Gastrocnemius medialis (tissue), 4 donors: Measurements from ENCODE around the gene TBC1D8. TPM values are rescaled to one million over a fixed set of nuclear protein-coding genes. Genes with fewer than 3 reads are reported as not detected.
A peak's percentile ranks its signal among the peaks of the same experiment; 100 is the strongest.

ENCODE experiments used
- ATAC-seq, 2 donors: fragments of 150-250 bp; one replicate each; pipeline ENCODE4 v1.9.1; 2016
- DNase-seq, 2 donors: peaks; one replicate each; pipeline ENCODE4 v3.0.0-alpha.2; 2019
- H3K27ac ChIP-seq, 4 donors: fragments of 200-600 bp; sonication (generic); 1 replicate in 1 of 4; 2 replicates in 3 of 4; pipeline ENCODE4 v1.5.1; 2016 to 2018; ENCODE audit warnings: mild to moderate bottlenecking in 2 of 4, moderate library complexity in 1 of 4
- H3K27me3 ChIP-seq, 3 donors: fragments of 200-600 bp; sonication (generic) in 2 of 3; 1 replicate in 1 of 3; 2 replicates in 2 of 3; pipeline versions ENCODE4 v1.5.1 to v1.6.0; 2016 to 2019; ENCODE audit warnings: mild to moderate bottlenecking in 1 of 3, moderate library complexity in 1 of 3
- H3K36me3 ChIP-seq, 2 donors: fragments of 200-600 bp; sonication (generic) in 1 of 2; one replicate each; pipeline ENCODE4 v1.5.1; 2017 to 2018
- H3K4me1 ChIP-seq, 2 donors: fragments of 200-600 bp; sonication (generic) in 1 of 2; one replicate each; pipeline ENCODE4 v1.5.1; 2016 to 2017; ENCODE audit warnings: mild to moderate bottlenecking in 2 of 2
- H3K4me3 ChIP-seq, 4 donors: fragments of 200-600 bp; sonication (generic) in 3 of 4; 1 replicate in 1 of 4; 2 replicates in 3 of 4; pipeline ENCODE4 v1.5.1; 2016 to 2019; ENCODE audit warnings: mild to moderate bottlenecking in 2 of 4
- H3K9me3 ChIP-seq, 3 donors: fragments of 200-600 bp; sonication (generic) in 2 of 3; 1 replicate in 1 of 3; 2 replicates in 2 of 3; pipeline ENCODE4 v1.5.1; 2016 to 2019
- POLR2A ChIP-seq, 2 donors: fragments of 450-650 bp; IDR thresholded peaks; one replicate each; pipeline ENCODE4 v1.6.1; 2017; ENCODE audit warnings: antibody characterized with exemption in 2 of 2, mild to moderate bottlenecking in 2 of 2, moderate library complexity in 2 of 2
- in situ Hi-C, 4 donors: fragments of 200-750 bp; cut with MboI; loops; one replicate each; pipeline versions ENCODE4 v1.15.0 to v1.8.0; 2017; ENCODE audit warnings: low sequenced_read_pairs in 4 of 4
- intact Hi-C: fragments of 100-400 bp; cut with DNase I; formaldehyde crosslinking; loops from one replicate; pipeline ENCODE4 v1.15.1; 2023; ENCODE audit warnings: low total_unique reads
- total RNA-seq, 4 donors: library from RNA; depleted of rRNA; stranded (reverse); fragments of >200 nt; gene quantifications; one replicate each; pipeline versions ENCODE4 v1.1.0 to v1.2.3, GENCODE V29; 2016
- TF ChIP-seq, protein P1 (sequence below), 5 experiments: fragments of 450-650 bp in 3 of 5; fragments of 200-600 bp in 2 of 5; sonication (generic) in 2 of 5; IDR thresholded peaks in 4 of 5; conservative IDR thresholded peaks in 1 of 5; 1 replicate in 4 of 5; 2 replicates in 1 of 5; pipeline ENCODE4 v1.5.1; 2016 to 2019; ENCODE audit warnings: antibody characterized with exemption in 5 of 5, mild to moderate bottlenecking in 3 of 5, moderate library complexity in 3 of 5

Gene TBC1D8
- total RNA-seq, 4 donors from 2014 or later: 103 to 298 (median 201) TPM

DNA sequence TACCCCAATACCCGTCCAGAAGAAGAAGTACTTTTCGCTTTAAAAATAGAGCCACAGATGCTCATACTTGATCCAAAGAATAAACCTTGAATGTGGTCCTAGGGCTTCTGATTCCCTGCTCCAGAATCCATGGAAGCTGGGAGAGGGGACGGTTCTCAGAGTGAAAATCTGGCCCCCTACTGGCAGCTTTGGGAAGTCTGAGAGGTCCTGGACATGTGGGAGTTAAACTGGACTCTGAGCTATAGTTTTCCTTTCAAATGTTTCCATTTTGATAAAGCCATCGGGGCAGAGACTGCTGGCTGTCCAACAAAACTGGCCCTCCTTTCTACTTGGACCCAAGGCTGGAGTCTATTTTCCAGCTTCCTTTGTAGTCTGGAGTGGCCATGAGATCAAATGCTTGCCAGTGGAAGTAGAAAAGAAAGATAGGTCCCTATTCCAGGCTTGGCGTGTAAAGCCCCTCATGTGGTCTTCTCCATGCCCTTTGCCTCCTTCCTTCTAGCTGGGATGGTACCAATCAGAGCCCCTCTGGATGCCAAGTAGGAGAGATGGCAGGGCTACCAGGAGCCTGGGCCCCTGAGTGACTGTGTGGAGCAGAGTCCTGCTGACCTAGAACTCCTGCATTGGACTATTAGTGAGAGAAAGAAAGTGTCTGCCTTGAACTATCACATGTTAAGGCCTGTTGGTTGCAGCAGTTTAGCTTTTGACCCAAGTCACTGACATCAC, 37.7 kb upstream of the TBC1D8 start:
- intact Hi-C loops: no loop called here
- H3K27ac ChIP-seq: no peak overlapping the region
- H3K4me3 ChIP-seq: no peak overlapping the region
- no peaks in the 10 kb centered on the region for H3K9me3 ChIP-seq
- TF ChIP-seq, protein P1, sequence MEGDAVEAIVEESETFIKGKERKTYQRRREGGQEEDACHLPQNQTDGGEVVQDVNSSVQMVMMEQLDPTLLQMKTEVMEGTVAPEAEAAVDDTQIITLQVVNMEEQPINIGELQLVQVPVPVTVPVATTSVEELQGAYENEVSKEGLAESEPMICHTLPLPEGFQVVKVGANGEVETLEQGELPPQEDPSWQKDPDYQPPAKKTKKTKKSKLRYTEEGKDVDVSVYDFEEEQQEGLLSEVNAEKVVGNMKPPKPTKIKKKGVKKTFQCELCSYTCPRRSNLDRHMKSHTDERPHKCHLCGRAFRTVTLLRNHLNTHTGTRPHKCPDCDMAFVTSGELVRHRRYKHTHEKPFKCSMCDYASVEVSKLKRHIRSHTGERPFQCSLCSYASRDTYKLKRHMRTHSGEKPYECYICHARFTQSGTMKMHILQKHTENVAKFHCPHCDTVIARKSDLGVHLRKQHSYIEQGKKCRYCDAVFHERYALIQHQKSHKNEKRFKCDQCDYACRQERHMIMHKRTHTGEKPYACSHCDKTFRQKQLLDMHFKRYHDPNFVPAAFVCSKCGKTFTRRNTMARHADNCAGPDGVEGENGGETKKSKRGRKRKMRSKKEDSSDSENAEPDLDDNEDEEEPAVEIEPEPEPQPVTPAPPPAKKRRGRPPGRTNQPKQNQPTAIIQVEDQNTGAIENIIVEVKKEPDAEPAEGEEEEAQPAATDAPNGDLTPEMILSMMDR (IDR thresholded peaks at IDR 0.05 in 4 of 5, conservative IDR thresholded peaks at IDR 0.05 in 1 of 5): peak in 3 of 5 experiments; percentile 17 to 52 (median 27)
- TF ChIP-seq POLR2A (IDR thresholded peaks at IDR 0.05): no peak
- ATAC-seq: peak in 1 of 2 donors; percentile 56
- no peaks in the 10 kb centered on the region for H3K36me3 ChIP-seq
- DNase-seq: no peak
- no peaks in the 10 kb centered on the region for H3K4me1 ChIP-seq
- in situ Hi-C loops: loop anchor here in 1 of 4 donors (25.0 kb wide), 1 partner anchor 577 kb away; no protein-coding TSS in a partner anchor
- H3K27me3 ChIP-seq: no peaks in the 10 kb centered on the region

- Histone ChIP-seq H3K27me3 (no peaks in the 10 kb centered on the region), H3K36me3 (no peaks in the 10 kb centered on the region), H3K4me3 (no peak overlapping the region), H3K4me1 (no peaks in the 10 kb centered on the region), H3K27ac (no peak overlapping the region), H3K9me3 (no peaks in the 10 kb centered on the region)
- in situ Hi-C loops (loop anchor here in 1 of 4 donors (25.0 kb wide), 1 partner anchor 575 kb away; no protein-coding TSS in a partner anchor), intact Hi-C loops (no loop called here)
- TF ChIP-seq, protein P1 (IDR thresholded peaks at IDR 0.05 in 4 of 5, conservative IDR thresholded peaks at IDR 0.05 in 1 of 5): no peak
- TF ChIP-seq POLR2A (IDR thresholded peaks at IDR 0.05): no peak
- DNase-seq: no peak
- no peak for ATAC-seq
These were observed 35.9 kb upstream of the TBC1D8 start for GRCh38 chr2:101187131-101187530.

- no peak for ATAC-seq
These were observed 34.5 kb upstream of the TBC1D8 start for GRCh38 chr2:101185656-101186055.

DNA sequence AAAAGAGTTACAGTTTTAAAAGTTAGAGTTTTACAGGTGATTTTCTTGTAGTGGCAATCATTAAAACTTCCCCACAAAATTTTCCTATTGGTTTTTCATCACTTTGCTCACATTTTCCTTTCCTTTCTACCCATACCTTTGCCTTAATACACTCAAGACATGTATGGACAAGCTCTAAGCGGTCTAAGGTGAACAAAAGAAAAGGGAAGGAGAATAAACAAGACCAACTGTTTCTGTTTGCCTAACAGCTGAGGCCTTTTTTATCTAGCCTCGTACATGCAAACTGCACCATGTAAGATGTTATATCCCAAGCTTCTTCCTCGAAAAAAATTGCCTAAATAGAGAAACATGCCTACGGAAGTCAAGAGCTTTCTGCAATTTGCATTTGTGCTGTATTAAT, 33.9 kb upstream of the TBC1D8 start:
- DNase-seq (no peak), ATAC-seq (no peak)
- H3K27ac ChIP-seq: no peak overlapping the region
- H3K27me3 ChIP-seq: no peaks in the 10 kb centered on the region
- H3K4me1 ChIP-seq: no peaks in the 10 kb centered on the region
- no peak for TF ChIP-seq POLR2A (IDR thresholded peaks at IDR 0.05)
- TF ChIP-seq, protein P1 (IDR thresholded peaks at IDR 0.05 in 4 of 5, conservative IDR thresholded peaks at IDR 0.05 in 1 of 5): no peak
- no peaks in the 10 kb centered on the region for H3K36me3 ChIP-seq
- in situ Hi-C loops: loop anchor here in 1 of 4 donors (25.0 kb wide), 1 partner anchor 573 kb away; no protein-coding TSS in a partner anchor
- no peaks in the 10 kb centered on the region for H3K9me3 ChIP-seq
- intact Hi-C loops: no loop called here
- no peak overlapping the region for H3K4me3 ChIP-seq

More at GRCh38 chr2:101185656-101186055, 34.5 kb upstream of the TBC1D8 start:
- Histone ChIP-seq H3K36me3 (no peaks in the 10 kb centered on the region), H3K4me1 (no peaks in the 10 kb centered on the region), H3K4me3 (no peak overlapping the region), H3K27me3 (no peaks in the 10 kb centered on the region), H3K9me3 (no peaks in the 10 kb centered on the region), H3K27ac (no peak overlapping the region)
- intact Hi-C loops: no loop called here
- in situ Hi-C loops: loop anchor here in 1 of 4 donors (25.0 kb wide), 1 partner anchor 573 kb away; no protein-coding TSS in a partner anchor
- DNase-seq: no peak
- TF ChIP-seq POLR2A (IDR thresholded peaks at IDR 0.05): no peak
- TF ChIP-seq, protein P1 (IDR thresholded peaks at IDR 0.05 in 4 of 5, conservative IDR thresholded peaks at IDR 0.05 in 1 of 5): no peak
